ENCODE results near the gene C17orf100. TPM values are rescaled to one million over a fixed set of nuclear protein-coding genes. Genes with fewer than 3 reads are reported as not detected.
A peak's percentile ranks its signal among the peaks of the same experiment; 100 is the strongest.

Gene C17orf100
- total and polyA plus RNA-seq, 2 of the 13 experiments (the other 11 are each of a cell fraction or from before 2014, with no cell fraction given) = 3.6 to 8.7 TPM

DNA sequence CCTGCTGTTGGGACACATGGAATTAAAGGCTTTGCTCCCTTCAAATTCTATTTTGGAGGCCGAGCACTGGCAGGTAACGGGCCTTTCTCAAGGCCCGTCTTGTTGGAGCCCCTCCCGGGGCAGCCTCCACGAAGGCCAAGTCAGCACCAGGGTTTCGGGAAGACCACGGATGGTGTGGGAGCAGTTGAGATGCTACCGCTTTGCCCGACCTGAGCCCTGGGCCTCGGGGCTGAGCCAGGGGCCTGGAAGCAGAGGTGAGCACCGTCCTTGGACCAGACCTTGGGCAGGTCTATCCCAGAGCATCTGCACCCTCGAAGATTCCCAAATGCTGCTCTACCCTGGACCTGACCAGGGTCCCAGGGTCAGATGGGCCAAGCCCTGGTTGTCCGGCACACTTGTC is 23.0 kb downstream of the C17orf100 start (continued):
- TF ChIP-seq ZNF501 (CRISPR knock-in tag; IDR thresholded peaks at IDR 0.05) (no peak), ZC3H13 (CRISPR knock-in tag; IDR thresholded peaks at IDR 0.05) (no peak)

DNA sequence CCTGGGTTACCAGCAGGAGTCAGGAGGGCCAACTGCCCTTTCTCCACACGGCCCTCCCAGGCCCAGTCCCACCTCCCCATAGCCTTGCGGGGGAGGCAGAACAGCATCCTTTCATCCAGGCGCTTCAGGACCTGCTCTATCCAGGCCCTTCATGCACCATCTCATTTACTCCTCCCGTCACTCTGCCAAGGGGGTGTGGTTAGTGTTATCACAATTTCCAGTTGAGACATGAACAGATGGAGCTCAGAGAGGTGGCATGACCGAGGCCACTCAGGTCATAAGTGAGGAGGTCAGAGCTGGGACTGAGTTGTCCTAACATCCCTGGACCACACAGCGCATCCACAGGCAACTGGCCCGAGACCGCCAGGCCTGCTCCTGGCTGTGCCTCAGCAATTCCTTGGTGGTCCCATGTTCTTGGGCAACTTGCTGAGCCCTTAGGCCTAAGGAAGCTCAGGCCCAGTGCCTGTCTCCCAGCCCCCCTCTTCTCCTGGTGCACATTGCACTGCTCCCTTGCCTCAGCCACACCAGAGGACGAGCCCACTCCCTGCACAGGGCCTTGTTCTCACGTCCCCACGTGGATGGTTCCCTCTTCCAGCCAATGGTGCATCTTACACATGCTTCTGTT is 23.8 kb downstream of the C17orf100 start:
- Histone ChIP-seq H3K9me3 (ENCODE audit: low read length) (no peaks in the 10 kb centered on the region), H3K4me2 (ENCODE audit: low read depth, low read length) (peak overlapping the region; percentile 89), H3K9ac (ENCODE audit: insufficient read depth, low read depth, low read length) (no peak overlapping the region), H3K79me2 (ENCODE audit: insufficient read depth, low read length) (no peaks in the 10 kb centered on the region), H3K4me1 (ENCODE audit: insufficient read depth, low read length) (peaks cover 65% of the 10 kb centered on the region), H3K36me3 (replicated peaks in 1 of 2; ENCODE audit: control insufficient read depth in 1 of 2, insufficient read depth in 2 of 2, low read length in 2 of 2) (no peaks in the 10 kb centered on the region), H4K20me1 (ENCODE audit: insufficient read depth, low read length) (no peaks in the 10 kb centered on the region), H3K27me3 (ENCODE audit: control insufficient read depth in 1 of 2, insufficient read depth in 2 of 2, low read length in 2 of 2) (no peaks in the 10 kb centered on the region; a peak in 1 of 5 replicates), H3K4me3 (replicated peaks in 1 of 3; ENCODE audit: insufficient read depth in 1 of 3, low read depth in 2 of 3, low read length in 3 of 3) (no peak overlapping the region; a peak in 1 of 6 replicates), H2AFZ (ENCODE audit: low read length) (no peak overlapping the region), H3K27ac (ENCODE audit: extremely low read length, insufficient read depth, low read length) (no peak overlapping the region)
- CTCF ChIA-PET (ENCODE audit: low intra/inter-chr PET ratio, low total read pairs) = no interaction called here
- no peak for FAIRE-seq
- WGBS (ENCODE audit: low lambda C conversion rate) = 92% methylated on average over 8 of the region's 11 CpGs
- TSS peak; percentile 46 for BruUV-seq (replicated peaks)
- no peak for DNase-seq (ENCODE audit: low spot score)
- TF ChIP-seq, protein P1, sequence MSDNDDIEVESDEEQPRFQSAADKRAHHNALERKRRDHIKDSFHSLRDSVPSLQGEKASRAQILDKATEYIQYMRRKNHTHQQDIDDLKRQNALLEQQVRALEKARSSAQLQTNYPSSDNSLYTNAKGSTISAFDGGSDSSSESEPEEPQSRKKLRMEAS (IDR thresholded peaks at IDR 0.05) = no peak
- TF ChIP-seq, protein P2, sequence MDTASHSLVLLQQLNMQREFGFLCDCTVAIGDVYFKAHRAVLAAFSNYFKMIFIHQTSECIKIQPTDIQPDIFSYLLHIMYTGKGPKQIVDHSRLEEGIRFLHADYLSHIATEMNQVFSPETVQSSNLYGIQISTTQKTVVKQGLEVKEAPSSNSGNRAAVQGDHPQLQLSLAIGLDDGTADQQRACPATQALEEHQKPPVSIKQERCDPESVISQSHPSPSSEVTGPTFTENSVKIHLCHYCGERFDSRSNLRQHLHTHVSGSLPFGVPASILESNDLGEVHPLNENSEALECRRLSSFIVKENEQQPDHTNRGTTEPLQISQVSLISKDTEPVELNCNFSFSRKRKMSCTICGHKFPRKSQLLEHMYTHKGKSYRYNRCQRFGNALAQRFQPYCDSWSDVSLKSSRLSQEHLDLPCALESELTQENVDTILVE (CRISPR knock-in tag; IDR thresholded peaks at IDR 0.05) = no peak
- TF ChIP-seq FOXK2 (IDR thresholded peaks at IDR 0.05) (no peak), TBP (CRISPR knock-in tag; IDR thresholded peaks at IDR 0.05) (no peak), STAG1 (CRISPR knock-in tag; IDR thresholded peaks at IDR 0.05) (no peak), CBFB (CRISPR knock-in tag; IDR thresholded peaks at IDR 0.05) (no peak), ZEB1 (IDR thresholded peaks at IDR 0.05; ENCODE audit: insufficient replicate concordance, low read depth) (no peak), SKI (IDR thresholded peaks at IDR 0.05; ENCODE audit: partially characterized antibody) (no peak)
- TF ChIP-seq, protein P3, sequence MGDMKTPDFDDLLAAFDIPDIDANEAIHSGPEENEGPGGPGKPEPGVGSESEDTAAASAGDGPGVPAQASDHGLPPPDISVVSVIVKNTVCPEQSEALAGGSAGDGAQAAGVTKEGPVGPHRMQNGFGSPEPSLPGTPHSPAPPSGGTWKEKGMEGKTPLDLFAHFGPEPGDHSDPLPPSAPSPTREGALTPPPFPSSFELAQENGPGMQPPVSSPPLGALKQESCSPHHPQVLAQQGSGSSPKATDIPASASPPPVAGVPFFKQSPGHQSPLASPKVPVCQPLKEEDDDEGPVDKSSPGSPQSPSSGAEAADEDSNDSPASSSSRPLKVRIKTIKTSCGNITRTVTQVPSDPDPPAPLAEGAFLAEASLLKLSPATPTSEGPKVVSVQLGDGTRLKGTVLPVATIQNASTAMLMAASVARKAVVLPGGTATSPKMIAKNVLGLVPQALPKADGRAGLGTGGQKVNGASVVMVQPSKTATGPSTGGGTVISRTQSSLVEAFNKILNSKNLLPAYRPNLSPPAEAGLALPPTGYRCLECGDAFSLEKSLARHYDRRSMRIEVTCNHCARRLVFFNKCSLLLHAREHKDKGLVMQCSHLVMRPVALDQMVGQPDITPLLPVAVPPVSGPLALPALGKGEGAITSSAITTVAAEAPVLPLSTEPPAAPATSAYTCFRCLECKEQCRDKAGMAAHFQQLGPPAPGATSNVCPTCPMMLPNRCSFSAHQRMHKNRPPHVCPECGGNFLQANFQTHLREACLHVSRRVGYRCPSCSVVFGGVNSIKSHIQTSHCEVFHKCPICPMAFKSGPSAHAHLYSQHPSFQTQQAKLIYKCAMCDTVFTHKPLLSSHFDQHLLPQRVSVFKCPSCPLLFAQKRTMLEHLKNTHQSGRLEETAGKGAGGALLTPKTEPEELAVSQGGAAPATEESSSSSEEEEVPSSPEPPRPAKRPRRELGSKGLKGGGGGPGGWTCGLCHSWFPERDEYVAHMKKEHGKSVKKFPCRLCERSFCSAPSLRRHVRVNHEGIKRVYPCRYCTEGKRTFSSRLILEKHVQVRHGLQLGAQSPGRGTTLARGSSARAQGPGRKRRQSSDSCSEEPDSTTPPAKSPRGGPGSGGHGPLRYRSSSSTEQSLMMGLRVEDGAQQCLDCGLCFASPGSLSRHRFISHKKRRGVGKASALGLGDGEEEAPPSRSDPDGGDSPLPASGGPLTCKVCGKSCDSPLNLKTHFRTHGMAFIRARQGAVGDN (CRISPR knock-in tag; IDR thresholded peaks at IDR 0.05) = no peak; the same call in 1 of the 2 replicates
- TF ChIP-seq, protein P4, sequence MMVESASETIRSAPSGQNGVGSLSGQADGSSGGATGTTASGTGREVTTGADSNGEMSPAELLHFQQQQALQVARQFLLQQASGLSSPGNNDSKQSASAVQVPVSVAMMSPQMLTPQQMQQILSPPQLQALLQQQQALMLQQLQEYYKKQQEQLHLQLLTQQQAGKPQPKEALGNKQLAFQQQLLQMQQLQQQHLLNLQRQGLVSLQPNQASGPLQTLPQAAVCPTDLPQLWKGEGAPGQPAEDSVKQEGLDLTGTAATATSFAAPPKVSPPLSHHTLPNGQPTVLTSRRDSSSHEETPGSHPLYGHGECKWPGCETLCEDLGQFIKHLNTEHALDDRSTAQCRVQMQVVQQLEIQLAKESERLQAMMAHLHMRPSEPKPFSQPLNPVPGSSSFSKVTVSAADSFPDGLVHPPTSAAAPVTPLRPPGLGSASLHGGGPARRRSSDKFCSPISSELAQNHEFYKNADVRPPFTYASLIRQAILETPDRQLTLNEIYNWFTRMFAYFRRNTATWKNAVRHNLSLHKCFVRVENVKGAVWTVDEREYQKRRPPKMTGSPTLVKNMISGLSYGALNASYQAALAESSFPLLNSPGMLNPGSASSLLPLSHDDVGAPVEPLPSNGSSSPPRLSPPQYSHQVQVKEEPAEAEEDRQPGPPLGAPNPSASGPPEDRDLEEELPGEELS (CRISPR knock-in tag; IDR thresholded peaks at IDR 0.05) = no peak
- in situ Hi-C loops (cut with HindIII; ENCODE audit: extremely low pct_ligation_motif_present, low pct_unique_long_range_greater_than_20kb) = no loop called here
- intact Hi-C loops (cut with micrococcal nuclease; ENCODE audit: unreplicated experiment) = no loop called here
- POLR2A ChIA-PET = interaction anchor here (4.6 to 5.0 kb wide), 2 partner anchors 27 to 37 kb away, joined by 59 to 119 read pairs; partner anchors contain the start of gene SLC13A5
- no peak for ATAC-seq
